ENCODE measurements around the gene C19orf38. TPM values are rescaled to one million over a fixed set of nuclear protein-coding genes. Genes with fewer than 3 reads are reported as not detected.

Gene C19orf38
- total RNA-seq, 1 experiment from 2014 or later = not detected

Small RNA genes lying within 50 kb of the gene (microRNA-seq; reads per million reads assigned to microRNA genes)
- not detected for gene MIR199A1 (ENCODE audit: borderline number of aligned reads)
- not detected for gene MIR6793 (ENCODE audit: borderline number of aligned reads)

Other genes starting within 250 kb of the C19orf38 start
- gene SLC44A2, start 222.9 kb upstream of the C19orf38 start, total RNA-seq (2021) = 102 to 111 TPM (median 109 TPM) in 3 replicates
- 626 to 659 TPM (median 656 TPM) in 3 replicates for gene ILF3, start 194.1 kb upstream of the C19orf38 start, total RNA-seq (2021)
- 67.6 to 72.6 TPM (median 69.6 TPM) in 3 replicates for gene QTRT1, start 147.0 kb upstream of the C19orf38 start, total RNA-seq (2021)
- gene DNM2, start 130.3 kb upstream of the C19orf38 start, total RNA-seq (2021) = 120 to 131 TPM (median 123 TPM) in 3 replicates
- 28.5 to 40.9 TPM (median 40.6 TPM) in 3 replicates for gene TMED1, start 12.2 kb upstream of the C19orf38 start, total RNA-seq (2021)
- 125 to 126 TPM (median 126 TPM) in 3 replicates for gene CARM1, start 23.1 kb downstream of the C19orf38 start, total RNA-seq (2021)
- gene YIPF2, start 80.2 kb downstream of the C19orf38 start, total RNA-seq (2021) = 63.3 to 65.5 TPM (median 64.4 TPM) in 3 replicates
- 30.0 to 33.8 TPM (median 32.0 TPM) in 3 replicates for gene TIMM29, start 80.4 kb downstream of the C19orf38 start, total RNA-seq (2021)
- 268 to 295 TPM (median 284 TPM) in 3 replicates for gene SMARCA4, start 112.6 kb downstream of the C19orf38 start, total RNA-seq (2021)
- 93.5 to 98.9 TPM (median 97.8 TPM) in 3 replicates for gene LDLR, start 241.0 kb downstream of the C19orf38 start, total RNA-seq (2021)

Data from WTC11 (cell line).